Endodermal cell (in vitro differentiated cells): ENCODE measurements around the gene USP48. TPM values are rescaled to one million over a fixed set of nuclear protein-coding genes. Genes with fewer than 3 reads are reported as not detected.
"Not testable (repeated sequence)": the region's sequence is repeated elsewhere in the genome, so short reads cannot be mapped to it uniquely, and the experiment has no call there.

ENCODE experiments used
- DNase-seq: peaks from one replicate; pipeline ENCODE4 v3.0.0-alpha.2; 2017
- H3K27ac ChIP-seq: 2 replicates; pipeline ENCODE4 v1.5.1; 2013; ENCODE audit warnings: mild to moderate bottlenecking, low read depth, low read length, moderate library complexity
- H3K27me3 ChIP-seq: 2 replicates; pipeline ENCODE4 v1.6.1; 2013; ENCODE audit warnings: mild to moderate bottlenecking, low read length, moderate library complexity; ENCODE audit not compliant: insufficient read depth, control insufficient read depth, poor library complexity, severe bottlenecking
- H3K36me3 ChIP-seq: 2 replicates; pipeline ENCODE4 v1.7.0; 2013; ENCODE audit warnings: mild to moderate bottlenecking, low read length, moderate library complexity; ENCODE audit not compliant: control insufficient read depth, insufficient read depth
- H3K4me1 ChIP-seq: one replicate; pipeline ENCODE4 v1.7.0; 2013; ENCODE audit warnings: low read length; ENCODE audit not compliant: control insufficient read depth, insufficient read depth
- H3K4me3 ChIP-seq: 2 replicates; pipeline ENCODE4 v1.5.1; 2013; ENCODE audit warnings: mild to moderate bottlenecking, low read length, moderate library complexity
- H3K9ac ChIP-seq: 2 replicates; pipeline ENCODE4 v1.6.1; 2013; ENCODE audit warnings: mild to moderate bottlenecking, low read length, moderate library complexity; ENCODE audit not compliant: poor library complexity, severe bottlenecking; ENCODE audit errors: extremely low read depth
- H3K9me3 ChIP-seq: 2 replicates; pipeline ENCODE4 v1.6.1; 2013; ENCODE audit warnings: mild to moderate bottlenecking, low read length, moderate library complexity; ENCODE audit not compliant: control insufficient read depth
- H3K27ac Mint-ChIP-seq: 2 replicates; pipeline ENCODE4 v1.8.0; 2020; ENCODE audit warnings: mixed read lengths
- H3K27me3 Mint-ChIP-seq: 2 replicates; pipeline ENCODE4 v1.8.0; 2021; ENCODE audit warnings: mild to moderate bottlenecking, mixed read lengths; ENCODE audit not compliant: insufficient read depth
- H3K36me3 Mint-ChIP-seq: 2 replicates; pipeline ENCODE4 v1.8.0; 2020; ENCODE audit warnings: low read depth, mixed read lengths
- H3K4me1 Mint-ChIP-seq: 2 replicates; pipeline ENCODE4 v1.8.0; 2020; ENCODE audit warnings: mixed read lengths
- H3K4me3 Mint-ChIP-seq: 2 replicates; pipeline ENCODE4 v1.8.0; 2020; ENCODE audit warnings: mild to moderate bottlenecking, moderate library complexity, mixed read lengths
- H3K9me3 Mint-ChIP-seq: 2 replicates; pipeline ENCODE4 v1.8.0; 2020; ENCODE audit warnings: mild to moderate bottlenecking, mixed read lengths
- WGBS, 2 experiments: methylation state at CpG; one replicate each; pipeline versions ENCODE4 v1.1.5 to v1.1.7; 2013; ENCODE audit warnings: missing lambda C conversion rate in 2 of 2, mixed read lengths in 1 of 2; ENCODE audit not compliant: insufficient coverage in 1 of 2, insufficient read length in 1 of 2; 5-methylcytosine and 5-hydroxymethylcytosine counted together
- total RNA-seq, 2 donors: library from RNA; stranded (reverse); fragmentation: NEBNext Ultra II Directional in 1 of 2; extraction: Animal tissue kit (Norgen Biotek cat#: 25700) in 1 of 2; gene quantifications; 2 replicates in 1 of 2; 3 replicates in 1 of 2; pipeline ENCODE4 v1.2.1, GENCODE V29; 2021
- TF ChIP-seq, protein P1 (sequence below): fragments of 200-600 bp; sonication (generic); conservative IDR thresholded peaks from 2 replicates; pipeline ENCODE4 v1.5.0; 2021; ENCODE audit warnings: antibody characterized with exemption, mild to moderate bottlenecking

Gene USP48
- total RNA-seq, 2 donors from 2014 or later: 73.8 to 78.6 TPM

DNA sequence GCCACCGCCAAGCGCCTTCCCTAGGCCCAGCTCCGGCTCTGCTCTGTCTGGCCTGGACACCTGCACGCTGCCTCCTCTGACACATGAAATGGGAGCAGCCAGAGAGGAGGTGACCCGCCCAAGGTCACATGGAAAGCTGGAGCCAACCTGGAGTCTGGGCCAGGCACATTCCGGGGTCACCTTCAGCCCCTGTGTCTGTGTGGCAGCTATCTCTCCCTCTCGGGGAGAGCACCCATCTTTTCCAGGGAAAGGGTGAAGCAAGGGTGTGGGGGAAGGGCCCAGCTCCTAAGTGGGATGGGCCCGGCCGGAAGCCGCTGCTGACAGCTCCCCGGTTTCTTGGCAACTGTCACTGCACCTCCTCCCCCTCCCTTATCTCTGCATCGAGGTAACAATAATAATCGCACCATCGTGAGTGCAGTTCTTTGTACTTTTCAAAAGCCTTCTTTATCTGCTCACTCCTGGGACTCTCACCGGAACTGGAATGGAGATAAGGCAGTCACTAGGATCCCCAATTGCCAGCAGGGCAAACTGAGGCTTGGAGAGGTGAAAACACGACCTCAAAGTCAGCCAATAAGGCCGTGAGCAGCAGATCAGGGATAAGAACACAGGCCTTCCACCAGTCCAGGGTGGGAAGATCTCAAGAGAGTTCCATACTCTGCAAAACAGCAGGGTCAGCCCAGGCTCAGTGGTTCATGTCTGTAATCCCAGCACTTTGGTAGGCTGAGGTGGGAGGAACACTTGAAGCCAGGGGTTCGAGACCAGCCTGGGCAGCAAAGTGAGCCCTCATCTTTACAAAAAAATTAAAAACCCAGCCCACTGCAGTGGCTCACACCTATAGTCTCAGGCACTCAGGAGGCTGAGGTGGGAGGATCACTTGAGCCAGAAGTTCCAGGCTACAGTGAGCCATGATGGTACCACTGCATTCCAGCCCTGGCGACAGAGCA, 150.7 kb downstream of the USP48 start:
- H3K36me3 Mint-ChIP-seq: no peaks in the 10 kb centered on the region
- H3K4me1 ChIP-seq: no peaks in the 10 kb centered on the region
- no peak overlapping the region for H3K27ac ChIP-seq
- H3K9me3 Mint-ChIP-seq: no peaks in the 10 kb centered on the region
- H3K27ac Mint-ChIP-seq: no peak overlapping the region
- H3K27me3 Mint-ChIP-seq: no peaks in the 10 kb centered on the region
- no peak overlapping the region for H3K4me3 Mint-ChIP-seq
- peaks cover 34% of the 10 kb centered on the region for H3K4me1 Mint-ChIP-seq
- H3K9ac ChIP-seq: no peak overlapping the region
- 54 to 69% methylated on average over 8 to 19 of the region's 19 CpGs for WGBS, 2 experiments
- no peaks in the 10 kb centered on the region for H3K27me3 ChIP-seq
- H3K9me3 ChIP-seq: no peaks in the 10 kb centered on the region
- DNase-seq: no peak
- H3K36me3 ChIP-seq: no peaks in the 10 kb centered on the region
- no peak overlapping the region for H3K4me3 ChIP-seq
- TF ChIP-seq, protein P1, sequence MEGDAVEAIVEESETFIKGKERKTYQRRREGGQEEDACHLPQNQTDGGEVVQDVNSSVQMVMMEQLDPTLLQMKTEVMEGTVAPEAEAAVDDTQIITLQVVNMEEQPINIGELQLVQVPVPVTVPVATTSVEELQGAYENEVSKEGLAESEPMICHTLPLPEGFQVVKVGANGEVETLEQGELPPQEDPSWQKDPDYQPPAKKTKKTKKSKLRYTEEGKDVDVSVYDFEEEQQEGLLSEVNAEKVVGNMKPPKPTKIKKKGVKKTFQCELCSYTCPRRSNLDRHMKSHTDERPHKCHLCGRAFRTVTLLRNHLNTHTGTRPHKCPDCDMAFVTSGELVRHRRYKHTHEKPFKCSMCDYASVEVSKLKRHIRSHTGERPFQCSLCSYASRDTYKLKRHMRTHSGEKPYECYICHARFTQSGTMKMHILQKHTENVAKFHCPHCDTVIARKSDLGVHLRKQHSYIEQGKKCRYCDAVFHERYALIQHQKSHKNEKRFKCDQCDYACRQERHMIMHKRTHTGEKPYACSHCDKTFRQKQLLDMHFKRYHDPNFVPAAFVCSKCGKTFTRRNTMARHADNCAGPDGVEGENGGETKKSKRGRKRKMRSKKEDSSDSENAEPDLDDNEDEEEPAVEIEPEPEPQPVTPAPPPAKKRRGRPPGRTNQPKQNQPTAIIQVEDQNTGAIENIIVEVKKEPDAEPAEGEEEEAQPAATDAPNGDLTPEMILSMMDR: no peak

DNA sequence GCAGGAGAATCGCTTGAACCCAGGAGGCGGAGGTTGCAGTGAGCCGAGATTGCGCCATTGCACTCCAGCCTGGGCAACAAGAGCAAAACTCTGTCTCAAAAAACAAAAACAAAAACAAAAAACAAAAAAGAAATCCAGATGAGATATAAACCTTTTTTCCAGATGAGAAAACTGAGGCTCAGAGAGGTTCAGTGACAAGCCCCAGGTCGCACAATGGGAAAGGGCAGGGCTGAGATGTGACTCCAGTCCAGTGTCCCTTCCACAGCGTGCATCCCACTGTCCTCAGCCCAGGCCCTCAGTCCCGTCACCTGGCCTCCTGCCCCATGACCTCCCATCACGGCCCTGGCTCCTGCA, 151.4 kb downstream of the USP48 start:
- H3K27me3 Mint-ChIP-seq, H3K4me1 ChIP-seq, H3K4me3 ChIP-seq, H3K27ac Mint-ChIP-seq, H3K9me3 Mint-ChIP-seq, H3K36me3 ChIP-seq, H3K9me3 ChIP-seq, H3K9ac ChIP-seq, H3K27ac ChIP-seq, H3K36me3 Mint-ChIP-seq, H3K27me3 ChIP-seq, H3K4me3 Mint-ChIP-seq, DNase-seq: not testable (repeated sequence)
- peaks cover 34% of the 10 kb centered on the region for H3K4me1 Mint-ChIP-seq
- 82 to 97% methylated on average over 3 to 8 of the region's 8 CpGs for WGBS, 2 experiments

DNA sequence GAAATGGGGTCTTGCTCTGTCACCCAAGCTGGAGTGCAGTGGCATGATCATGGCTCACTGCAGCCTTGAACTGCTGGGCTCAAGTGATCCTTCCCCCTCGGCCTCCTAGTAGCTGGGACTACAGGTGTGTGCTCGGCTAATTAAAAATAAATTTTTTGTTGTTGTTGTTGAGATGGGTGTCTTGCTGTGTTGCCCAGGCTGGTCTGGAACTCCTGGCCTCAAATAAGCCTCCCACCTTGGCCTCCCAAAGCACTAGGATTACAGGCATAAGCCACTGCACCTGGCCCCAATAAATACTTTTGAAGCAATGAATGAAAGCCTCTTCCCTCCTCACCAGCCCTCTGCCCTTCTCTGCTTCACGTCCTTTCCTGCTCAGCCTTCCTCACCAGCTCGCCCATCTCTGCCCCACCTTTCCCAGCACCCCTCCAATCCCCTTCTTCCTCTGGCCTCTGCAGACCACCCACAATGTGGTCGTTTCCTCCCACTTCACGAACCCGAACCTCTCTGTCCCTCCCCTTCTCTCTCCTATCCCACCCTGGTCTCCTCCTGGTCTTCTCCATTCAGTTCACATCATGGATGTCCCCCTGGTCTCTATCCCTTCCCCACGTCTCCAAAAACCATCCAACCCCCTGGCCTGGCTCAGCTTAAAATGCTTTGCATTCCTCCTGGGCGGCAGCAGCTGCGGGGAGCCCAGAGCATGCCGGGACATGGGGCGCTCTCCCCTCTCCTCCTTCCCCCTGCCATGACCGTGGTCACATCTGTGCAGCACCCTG, 152.2 kb downstream of the USP48 start:
- Mint-ChIP-seq H3K27me3 (no peaks in the 10 kb centered on the region), H3K27ac (no peak overlapping the region), H3K4me1 (peaks cover 34% of the 10 kb centered on the region), H3K4me3 (peak overlapping the region; percentile 22), H3K9me3 (no peaks in the 10 kb centered on the region), H3K36me3 (no peaks in the 10 kb centered on the region)
- no peak overlapping the region for H3K4me3 ChIP-seq
- no peak overlapping the region for H3K9ac ChIP-seq
- H3K9me3 ChIP-seq: no peaks in the 10 kb centered on the region
- 49 to 68% methylated on average over 6 to 13 of the region's 13 CpGs for WGBS, 2 experiments
- TF ChIP-seq, protein P1: no peak
- DNase-seq: peak; percentile 76
- H3K4me1 ChIP-seq: no peaks in the 10 kb centered on the region
- no peak overlapping the region for H3K27ac ChIP-seq
- H3K27me3 ChIP-seq: no peaks in the 10 kb centered on the region
- H3K36me3 ChIP-seq: no peaks in the 10 kb centered on the region
